GM21737 (cell line): Measurements from ENCODE around the gene PPP2R5D.
A peak's percentile ranks its signal among the peaks of the same experiment; 100 is the strongest.

Experiments used
- ATAC-seq: cut with Tn5 transposase; IDR thresholded peaks from one replicate; pipeline ENCODE4 v1.9.1; 2021; ENCODE audit warnings: mild to moderate bottlenecking, moderate library complexity; ENCODE audit not compliant: unreplicated experiment

Gene PPP2R5D

GRCh38 chr6:43053545-43054205 lies 69.3 kb downstream of the PPP2R5D start, which contains the start of gene CUL7:
TSS of gene CUL7 (minus strand) at chr6:43053851. CDS start at chr6:43052788, 1,063 bp downstream.
- peak; percentile 71 for ATAC-seq

- no peak for ATAC-seq
Observed at GRCh38 chr6:43054206-43054943, 70.0 kb downstream of the PPP2R5D start.

- no peak for ATAC-seq
Observed at GRCh38 chr6:43055966-43056365, 71.6 kb downstream of the PPP2R5D start.

DNA sequence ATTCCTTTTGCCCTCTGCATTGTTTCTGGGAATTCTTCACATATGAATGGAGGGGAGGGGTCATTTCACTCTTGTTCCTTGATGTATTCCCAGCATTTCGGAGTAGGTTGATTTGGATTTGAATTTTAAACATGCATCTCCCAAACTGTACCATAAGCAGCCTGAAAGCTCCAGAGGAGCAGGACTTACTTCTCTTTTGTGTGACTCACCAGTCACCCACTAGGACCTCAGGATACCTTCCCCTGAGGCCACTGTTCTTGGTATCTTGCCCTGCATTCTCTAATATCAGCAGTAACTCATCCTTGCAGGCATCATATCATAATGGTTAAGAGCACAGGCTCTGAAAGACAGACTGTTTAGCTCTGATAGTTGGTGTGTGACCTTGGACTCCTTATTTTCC lies 74.2 kb downstream of the PPP2R5D start:
- ATAC-seq, result no peak

GRCh38 chr6:43059168-43060033 lies 75.0 kb downstream of the PPP2R5D start, which contains the start of the genes KLC4 and MRPL2:
TSS of gene KLC4 (plus strand) at chr6:43059631. CDS start at chr6:43061336, 1,705 bp downstream.
TSS of gene MRPL2 (minus strand) at chr6:43059434. CDS start at chr6:43059381, 53 bp downstream.
- ATAC-seq, result peak; percentile 78

- no peak for ATAC-seq
Observed at GRCh38 chr6:43060034-43060754, 75.8 kb downstream of the PPP2R5D start.

- ATAC-seq, result no peak
Observed at GRCh38 chr6:43060755-43061633, 76.6 kb downstream of the PPP2R5D start.

DNA sequence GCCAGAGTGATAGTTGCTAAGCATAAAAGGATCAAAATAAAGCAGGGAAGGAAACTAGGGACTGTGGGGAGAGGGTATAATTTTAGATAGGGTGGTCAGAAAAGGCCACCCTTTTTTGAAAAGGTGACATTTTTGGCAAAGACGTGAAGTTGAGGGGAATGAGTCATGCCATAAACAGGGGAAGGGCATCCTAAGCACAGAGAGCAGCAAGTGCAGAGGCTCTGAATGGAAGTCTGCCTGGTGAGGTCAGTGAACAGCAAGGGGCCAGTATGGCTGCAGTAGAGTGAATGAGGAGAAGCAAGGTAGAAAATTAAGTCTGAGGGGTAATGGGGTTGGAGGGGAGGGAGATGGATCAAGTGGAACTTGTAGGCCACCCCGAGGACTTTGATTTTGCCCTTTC lies 77.5 kb downstream of the PPP2R5D start:
- no peak for ATAC-seq
